IPS-20b (cell line): Measurements from ENCODE around the gene EID3.

Source experiments
- H3K27ac ChIP-seq: one replicate; pipeline ENCODE4 v1.5.1; 2013; ENCODE audit warnings: low read length
- H3K27me3 ChIP-seq: 2 replicates; pipeline ENCODE4 v1.6.1; 2013; ENCODE audit warnings: mild to moderate bottlenecking, low read length, inconsistent platforms; ENCODE audit not compliant: insufficient read depth
- H3K36me3 ChIP-seq: 2 replicates; pipeline ENCODE4 v1.6.1; 2013; ENCODE audit warnings: low read depth, mild to moderate bottlenecking, inconsistent platforms, low read length, moderate library complexity; ENCODE audit not compliant: insufficient read depth
- H3K4me1 ChIP-seq: 2 replicates; pipeline ENCODE4 v1.6.1; 2013; ENCODE audit warnings: mild to moderate bottlenecking, control low read depth, inconsistent platforms, low read length, moderate library complexity; ENCODE audit not compliant: insufficient read depth
- H3K4me3 ChIP-seq: 2 replicates; pipeline ENCODE4 v1.5.1; 2013; ENCODE audit warnings: mild to moderate bottlenecking, low read length, inconsistent platforms
- H3K9ac ChIP-seq: 2 replicates; pipeline ENCODE4 v1.6.1; 2013; ENCODE audit warnings: low read depth, mild to moderate bottlenecking, inconsistent platforms, low read length, moderate library complexity
- H3K9me3 ChIP-seq: 2 replicates; pipeline ENCODE4 v1.6.1; 2013; ENCODE audit warnings: mild to moderate bottlenecking, low read depth, low read length, inconsistent platforms; ENCODE audit not compliant: insufficient read depth

The EID3 gene

DNA sequence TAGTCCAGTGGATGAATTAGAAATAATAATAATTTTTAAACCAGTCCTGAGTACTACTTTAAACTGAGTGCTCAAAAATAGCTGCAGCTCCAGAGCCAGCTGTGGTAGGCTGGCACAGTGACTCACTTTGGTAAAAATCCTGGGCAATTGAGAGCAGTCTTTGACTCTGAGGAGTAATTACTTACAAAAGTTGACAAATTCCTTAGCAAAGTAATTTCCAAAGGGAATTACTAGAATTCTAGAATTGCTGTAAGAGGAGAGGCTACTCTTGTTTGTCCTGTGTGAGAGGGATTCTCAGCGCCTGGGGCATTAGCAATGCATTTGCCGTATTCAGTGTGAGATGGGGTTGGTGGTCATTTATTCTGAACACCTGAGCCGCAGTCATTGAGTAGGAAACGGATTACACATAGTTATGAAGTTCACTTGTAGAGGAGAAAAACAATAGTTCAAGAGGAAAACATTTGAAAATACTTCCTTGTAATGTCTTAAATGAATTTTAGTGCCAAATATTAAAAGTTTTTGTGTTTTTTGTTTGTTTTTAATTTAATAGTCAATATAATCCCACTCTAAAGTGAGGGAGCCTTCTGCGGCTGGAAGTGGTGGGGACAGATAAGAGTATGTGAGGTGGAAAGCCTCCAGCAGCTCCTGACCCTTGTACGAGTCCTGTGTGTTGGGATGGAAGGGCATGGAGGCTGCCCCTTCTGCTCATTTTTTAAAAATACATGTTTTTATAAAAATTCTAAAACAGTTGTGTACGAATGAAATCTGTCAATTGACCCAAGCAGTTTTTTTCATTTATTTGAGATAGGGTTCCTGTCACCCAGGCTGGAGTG lies 41.9 kb downstream of the EID3 start:
- peaks cover 2% of the 10 kb centered on the region for H3K4me1 ChIP-seq
- no peak overlapping the region for H3K4me3 ChIP-seq
- H3K9me3 ChIP-seq = no peaks in the 10 kb centered on the region
- H3K27me3 ChIP-seq = no peaks in the 10 kb centered on the region
- no peak overlapping the region for H3K27ac ChIP-seq
- H3K9ac ChIP-seq = no peak overlapping the region
- H3K36me3 ChIP-seq = peaks cover 86% of the 10 kb centered on the region

DNA sequence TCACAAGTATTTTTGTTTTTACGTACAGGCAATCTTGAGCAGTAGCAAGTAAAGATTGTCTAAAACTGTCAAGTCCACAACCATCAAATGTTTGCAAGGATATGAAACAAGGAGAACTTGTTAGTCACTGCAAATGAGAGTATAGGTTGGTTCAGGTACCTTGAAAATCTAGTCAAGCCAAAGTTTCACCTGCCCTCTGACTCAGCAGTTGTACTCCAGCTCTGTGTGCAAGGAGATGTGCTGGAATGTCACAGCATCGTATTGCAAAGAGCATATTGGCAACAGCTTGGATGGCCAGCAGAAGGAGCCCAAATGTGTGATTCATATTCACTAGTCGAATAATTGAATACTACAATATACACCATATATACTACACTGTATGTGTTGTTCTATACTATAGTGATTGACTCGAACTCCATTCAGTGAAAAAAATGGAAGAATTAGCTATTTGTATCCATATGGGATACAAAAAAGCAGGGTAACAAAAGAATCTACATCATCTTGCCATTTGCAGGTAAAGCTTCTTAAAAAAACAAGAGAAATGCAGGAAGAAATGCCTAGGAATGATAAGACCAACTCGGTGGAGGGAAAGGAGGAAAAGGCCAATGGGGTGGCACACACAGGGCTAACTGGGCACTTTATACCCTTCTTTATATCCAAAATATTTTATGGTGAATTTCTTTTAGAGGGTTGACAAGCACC lies 44.0 kb downstream of the EID3 start:
- H3K9ac ChIP-seq = no peak overlapping the region
- H3K4me3 ChIP-seq = no peak overlapping the region
- peaks cover 79% of the 10 kb centered on the region for H3K36me3 ChIP-seq
- no peak overlapping the region for H3K27ac ChIP-seq
- no peaks in the 10 kb centered on the region for H3K27me3 ChIP-seq
- no peaks in the 10 kb centered on the region for H3K9me3 ChIP-seq
- peaks cover 21% of the 10 kb centered on the region for H3K4me1 ChIP-seq

- H3K27ac ChIP-seq = no peak overlapping the region
- H3K4me3 ChIP-seq = no peak overlapping the region
- peaks cover 21% of the 10 kb centered on the region for H3K4me1 ChIP-seq
- no peaks in the 10 kb centered on the region for H3K9me3 ChIP-seq
- H3K27me3 ChIP-seq = no peaks in the 10 kb centered on the region
- no peak overlapping the region for H3K9ac ChIP-seq
- peaks cover 78% of the 10 kb centered on the region for H3K36me3 ChIP-seq
Observed at GRCh38 chr12:104348283-104348993, 44.9 kb downstream of the EID3 start.

GRCh38 chr12:104348994-104349494 lies 45.5 kb downstream of the EID3 start:
- Histone ChIP-seq H3K27me3 (no peaks in the 10 kb centered on the region), H3K4me1 (peaks cover 21% of the 10 kb centered on the region), H3K4me3 (no peak overlapping the region), H3K9me3 (no peaks in the 10 kb centered on the region), H3K9ac (no peak overlapping the region), H3K36me3 (peaks cover 77% of the 10 kb centered on the region), H3K27ac (no peak overlapping the region)

DNA sequence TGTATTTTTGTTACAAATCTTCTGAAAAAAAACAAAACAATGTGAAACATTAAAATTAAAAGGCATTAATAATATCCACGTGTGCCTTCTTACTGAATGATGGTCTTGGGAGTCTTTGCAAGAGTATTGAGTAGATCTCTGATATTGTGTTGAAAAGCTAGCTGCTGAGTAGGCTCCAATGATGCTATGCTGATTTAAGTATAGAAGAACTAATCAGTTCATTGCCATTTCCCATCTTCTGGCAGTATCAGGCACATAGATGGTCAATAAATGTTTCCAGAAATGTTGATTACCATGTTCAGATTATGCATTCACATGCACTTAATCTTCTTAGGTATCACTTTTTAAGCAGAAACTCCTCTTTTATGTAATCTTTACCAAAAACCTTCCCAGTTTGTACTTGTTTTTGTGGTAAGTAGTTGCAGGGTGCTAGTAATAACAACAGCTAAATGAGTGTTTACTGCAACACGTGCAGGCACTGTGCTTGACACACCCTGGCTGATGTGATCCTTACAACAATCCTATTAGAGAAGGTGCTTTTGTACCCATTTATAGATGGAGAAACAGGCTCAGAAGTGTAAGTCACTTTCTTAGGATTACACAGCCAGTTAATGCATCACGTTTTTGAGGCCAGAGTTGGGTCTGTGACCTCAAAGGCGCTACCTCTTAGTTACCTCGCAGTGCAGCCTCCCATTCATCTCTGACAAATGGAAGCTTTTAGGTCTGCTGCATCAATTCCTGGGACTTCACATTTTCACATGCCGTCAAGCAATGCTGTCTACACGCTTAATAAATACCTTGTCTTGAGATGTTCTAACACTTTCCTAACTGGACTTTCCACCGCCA lies 46.9 kb downstream of the EID3 start:
- no peaks in the 10 kb centered on the region for H3K27me3 ChIP-seq
- no peak overlapping the region for H3K27ac ChIP-seq
- H3K4me1 ChIP-seq = peaks cover 21% of the 10 kb centered on the region
- no peak overlapping the region for H3K4me3 ChIP-seq
- H3K36me3 ChIP-seq = peaks cover 68% of the 10 kb centered on the region
- H3K9me3 ChIP-seq = no peaks in the 10 kb centered on the region
- no peak overlapping the region for H3K9ac ChIP-seq

GRCh38 chr12:104351057-104351983 lies 47.8 kb downstream of the EID3 start:
- peak overlapping the region; percentile 8; the same call in 1 of the 2 replicates for H3K4me3 ChIP-seq
- H3K9me3 ChIP-seq = no peaks in the 10 kb centered on the region
- peaks cover 21% of the 10 kb centered on the region for H3K4me1 ChIP-seq
- peak overlapping the region; percentile 46 for H3K27ac ChIP-seq
- H3K9ac ChIP-seq = no peak overlapping the region
- H3K27me3 ChIP-seq = no peaks in the 10 kb centered on the region
- peaks cover 61% of the 10 kb centered on the region for H3K36me3 ChIP-seq

- H3K9ac ChIP-seq = no peak overlapping the region
- H3K36me3 ChIP-seq = peaks cover 56% of the 10 kb centered on the region
- peak overlapping the region; percentile 46 for H3K27ac ChIP-seq
- peaks cover 21% of the 10 kb centered on the region for H3K4me1 ChIP-seq
- no peak overlapping the region for H3K4me3 ChIP-seq
- H3K27me3 ChIP-seq = no peaks in the 10 kb centered on the region
- no peaks in the 10 kb centered on the region for H3K9me3 ChIP-seq
Observed at GRCh38 chr12:104352106-104352713, 48.7 kb downstream of the EID3 start.

DNA sequence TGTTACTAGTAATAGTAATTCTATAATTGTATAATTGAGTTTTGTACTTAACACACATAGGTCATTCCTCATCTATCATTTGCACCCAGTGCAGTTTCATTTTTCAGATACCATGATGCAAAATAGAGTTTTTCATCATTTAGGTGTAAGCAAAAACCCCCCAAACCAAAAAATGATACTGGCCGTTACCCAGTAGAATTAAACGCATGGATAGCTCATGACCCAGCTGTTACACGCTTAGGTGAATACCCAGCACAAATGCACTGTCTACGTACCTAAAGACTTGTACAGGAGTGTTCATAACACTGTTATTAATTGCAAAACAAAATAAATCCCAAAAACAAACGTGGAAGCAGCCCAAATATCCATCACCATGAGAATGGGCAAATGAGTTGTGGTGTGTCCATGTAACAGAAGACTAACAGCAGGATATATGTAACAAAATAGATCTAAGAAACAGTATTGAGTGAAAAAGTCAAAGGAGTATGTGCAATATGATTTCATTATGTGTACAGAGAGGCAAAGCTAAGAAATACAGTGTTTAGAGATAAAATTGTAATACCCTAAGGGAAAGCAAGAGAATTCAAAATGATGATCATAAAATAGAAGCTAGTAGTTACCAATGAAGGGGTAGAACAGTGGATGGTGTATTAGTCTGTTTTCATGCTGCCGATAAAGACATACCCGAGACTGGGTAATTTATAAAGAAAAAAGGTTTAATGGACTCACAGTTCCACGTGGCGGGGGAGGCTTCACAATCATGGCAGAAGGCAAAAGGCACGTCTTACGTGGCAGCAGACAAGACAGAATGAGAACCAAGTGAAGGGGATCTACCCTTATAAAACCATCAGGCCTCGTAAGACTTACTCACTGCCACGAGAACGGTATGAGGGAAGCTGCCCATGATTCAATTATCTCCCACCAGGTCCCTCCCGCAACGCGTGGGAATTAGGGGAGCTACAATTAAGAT lies 49.8 kb downstream of the EID3 start:
- Histone ChIP-seq H3K9me3 (no peaks in the 10 kb centered on the region), H3K27ac (no peak overlapping the region), H3K4me3 (no peak overlapping the region), H3K27me3 (no peaks in the 10 kb centered on the region), H3K9ac (no peak overlapping the region), H3K36me3 (peaks cover 45% of the 10 kb centered on the region), H3K4me1 (peaks cover 21% of the 10 kb centered on the region)

DNA sequence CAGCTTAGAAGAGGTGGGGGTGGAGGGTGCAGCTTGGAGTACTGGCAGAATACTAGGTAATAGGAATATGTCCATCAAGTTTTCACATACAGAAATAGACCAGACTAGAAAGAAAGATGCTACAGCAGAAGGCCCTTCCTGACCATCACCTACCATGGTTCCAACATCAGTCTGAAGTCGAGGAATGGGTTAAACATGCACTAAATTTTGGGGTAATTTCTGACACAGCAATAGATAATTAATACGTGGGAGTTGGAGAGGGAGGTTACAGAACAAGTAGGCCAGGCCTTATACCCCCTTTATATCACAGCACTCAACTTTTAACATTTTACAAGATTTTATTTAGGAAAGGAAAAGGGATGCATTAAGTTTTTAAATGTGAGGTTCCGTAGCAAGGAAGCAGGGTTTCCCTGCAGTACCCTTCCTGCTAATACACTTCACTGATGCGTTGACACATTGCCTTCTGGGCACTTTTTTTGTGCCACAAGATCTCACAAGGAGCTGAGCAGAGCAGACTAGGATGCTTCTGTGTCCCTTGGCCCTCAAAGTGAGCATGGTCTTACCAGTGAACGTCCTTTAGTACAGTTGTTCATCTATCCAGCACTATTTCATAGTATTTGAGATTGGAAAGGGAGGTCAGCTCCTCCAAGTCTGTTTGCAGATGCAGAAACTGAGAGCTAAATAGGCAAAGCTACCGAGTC lies 50.8 kb downstream of the EID3 start:
- H3K9ac ChIP-seq = no peak overlapping the region
- no peaks in the 10 kb centered on the region for H3K27me3 ChIP-seq
- peaks cover 35% of the 10 kb centered on the region for H3K36me3 ChIP-seq
- H3K4me3 ChIP-seq = no peak overlapping the region
- H3K9me3 ChIP-seq = no peaks in the 10 kb centered on the region
- H3K4me1 ChIP-seq = peaks cover 21% of the 10 kb centered on the region
- no peak overlapping the region for H3K27ac ChIP-seq
